ENCODE measurements around the gene IL1RAPL1.

IL1RAPL1 gene

DNA sequence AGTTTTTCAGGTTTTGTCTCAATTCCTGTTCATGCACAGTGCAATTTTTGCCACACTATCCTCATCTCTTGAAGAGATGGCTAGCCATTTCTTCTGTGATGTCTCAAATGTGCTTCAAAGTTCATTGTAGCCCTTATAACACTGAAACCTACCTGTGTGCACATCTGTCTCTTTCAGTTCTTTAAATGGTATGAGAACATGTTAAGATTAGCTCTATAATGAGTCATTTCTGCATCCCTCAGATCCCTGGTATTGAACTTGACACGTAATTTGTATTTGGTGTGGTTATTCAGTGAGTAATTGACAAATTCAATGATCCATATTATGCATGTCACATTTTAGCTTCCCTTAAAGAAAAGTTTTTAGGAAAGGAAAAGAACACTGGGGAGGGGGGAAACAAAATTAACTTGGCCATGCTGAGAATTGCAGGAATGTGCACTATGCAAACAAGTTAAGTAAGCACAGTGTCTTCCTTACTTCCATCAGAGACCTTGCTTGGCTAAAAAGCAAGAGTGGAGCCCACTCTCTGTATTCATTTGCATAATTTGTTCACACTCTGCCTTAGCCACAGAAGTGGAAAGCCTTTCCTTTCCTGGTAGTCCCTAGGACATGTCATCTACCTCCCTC, 968.3 kb downstream of the IL1RAPL1 start:
- Histone ChIP-seq H3K4me2 (ENCODE audit: low read depth, low read length, poor library complexity, severe bottlenecking) (no peak overlapping the region), H3K79me2 (ENCODE audit: insufficient read depth, low read length) (no peaks in the 10 kb centered on the region), H3K27me3 (ENCODE audit: insufficient read depth, low read length, poor library complexity, severe bottlenecking) (no peaks in the 10 kb centered on the region), H3K9me3 (ENCODE audit: insufficient read depth, low read depth, low read length) (no peaks in the 10 kb centered on the region), H4K20me1 (ENCODE audit: insufficient read depth, low read length, poor library complexity, severe bottlenecking) (no peaks in the 10 kb centered on the region), H3K36me3 (ENCODE audit: insufficient read depth, low read length) (no peaks in the 10 kb centered on the region), H3K4me3 (ENCODE audit: low read length, poor library complexity, severe bottlenecking) (no peak overlapping the region), H2AFZ (ENCODE audit: low read length) (no peak overlapping the region), H3K9ac (ENCODE audit: low read depth, low read length, poor library complexity, severe bottlenecking) (no peak overlapping the region), H3K4me1 (ENCODE audit: insufficient read depth, low read length, poor library complexity, severe bottlenecking) (no peaks in the 10 kb centered on the region), H3F3A (ENCODE audit: low read depth) (no peaks in the 10 kb centered on the region), H3K9me2 (replicated peaks; ENCODE audit: low read depth, low read length) (no peaks in the 10 kb centered on the region)
- TF ChIP-seq, protein P1, sequence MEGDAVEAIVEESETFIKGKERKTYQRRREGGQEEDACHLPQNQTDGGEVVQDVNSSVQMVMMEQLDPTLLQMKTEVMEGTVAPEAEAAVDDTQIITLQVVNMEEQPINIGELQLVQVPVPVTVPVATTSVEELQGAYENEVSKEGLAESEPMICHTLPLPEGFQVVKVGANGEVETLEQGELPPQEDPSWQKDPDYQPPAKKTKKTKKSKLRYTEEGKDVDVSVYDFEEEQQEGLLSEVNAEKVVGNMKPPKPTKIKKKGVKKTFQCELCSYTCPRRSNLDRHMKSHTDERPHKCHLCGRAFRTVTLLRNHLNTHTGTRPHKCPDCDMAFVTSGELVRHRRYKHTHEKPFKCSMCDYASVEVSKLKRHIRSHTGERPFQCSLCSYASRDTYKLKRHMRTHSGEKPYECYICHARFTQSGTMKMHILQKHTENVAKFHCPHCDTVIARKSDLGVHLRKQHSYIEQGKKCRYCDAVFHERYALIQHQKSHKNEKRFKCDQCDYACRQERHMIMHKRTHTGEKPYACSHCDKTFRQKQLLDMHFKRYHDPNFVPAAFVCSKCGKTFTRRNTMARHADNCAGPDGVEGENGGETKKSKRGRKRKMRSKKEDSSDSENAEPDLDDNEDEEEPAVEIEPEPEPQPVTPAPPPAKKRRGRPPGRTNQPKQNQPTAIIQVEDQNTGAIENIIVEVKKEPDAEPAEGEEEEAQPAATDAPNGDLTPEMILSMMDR (conservative IDR thresholded peaks at IDR 0.05; ENCODE audit: low read length) = no peak
- TF ChIP-seq EZH2phosphoT487 (IDR thresholded peaks at IDR 0.05; ENCODE audit: borderline replicate concordance) = no peak

- Histone ChIP-seq H3F3A (ENCODE audit: low read depth) (no peaks in the 10 kb centered on the region), H2AFZ (ENCODE audit: low read length) (no peak overlapping the region), H3K9me2 (replicated peaks; ENCODE audit: low read depth, low read length) (no peaks in the 10 kb centered on the region), H3K79me2 (ENCODE audit: insufficient read depth, low read length) (no peaks in the 10 kb centered on the region), H3K9ac (ENCODE audit: low read depth, low read length, poor library complexity, severe bottlenecking) (no peak overlapping the region), H3K9me3 (ENCODE audit: insufficient read depth, low read depth, low read length) (no peaks in the 10 kb centered on the region), H3K4me2 (ENCODE audit: low read depth, low read length, poor library complexity, severe bottlenecking) (no peak overlapping the region), H3K4me1 (ENCODE audit: insufficient read depth, low read length, poor library complexity, severe bottlenecking) (no peaks in the 10 kb centered on the region), H3K4me3 (ENCODE audit: low read length, poor library complexity, severe bottlenecking) (no peak overlapping the region), H3K36me3 (ENCODE audit: insufficient read depth, low read length) (no peaks in the 10 kb centered on the region), H4K20me1 (ENCODE audit: insufficient read depth, low read length, poor library complexity, severe bottlenecking) (no peaks in the 10 kb centered on the region), H3K27me3 (ENCODE audit: insufficient read depth, low read length, poor library complexity, severe bottlenecking) (no peaks in the 10 kb centered on the region)
- TF ChIP-seq EZH2phosphoT487 (IDR thresholded peaks at IDR 0.05; ENCODE audit: borderline replicate concordance) = no peak
- TF ChIP-seq, protein P1 (conservative IDR thresholded peaks at IDR 0.05; ENCODE audit: low read length) = no peak
Observed at GRCh38 chrX:29560065-29560464, 972.8 kb downstream of the IL1RAPL1 start.

- H3K4me1 ChIP-seq (ENCODE audit: insufficient read depth, low read length, poor library complexity, severe bottlenecking) = no peaks in the 10 kb centered on the region
- H3K36me3 ChIP-seq (ENCODE audit: insufficient read depth, low read length) = no peaks in the 10 kb centered on the region
- H2AFZ ChIP-seq (ENCODE audit: low read length) = no peak overlapping the region
- H3K4me3 ChIP-seq (ENCODE audit: low read length, poor library complexity, severe bottlenecking) = no peak overlapping the region
- no peaks in the 10 kb centered on the region for H3F3A ChIP-seq (ENCODE audit: low read depth)
- TF ChIP-seq, protein P1 (conservative IDR thresholded peaks at IDR 0.05; ENCODE audit: low read length) = no peak
- no peak for TF ChIP-seq EZH2phosphoT487 (IDR thresholded peaks at IDR 0.05; ENCODE audit: borderline replicate concordance)
- H4K20me1 ChIP-seq (ENCODE audit: insufficient read depth, low read length, poor library complexity, severe bottlenecking) = no peaks in the 10 kb centered on the region
- H3K27me3 ChIP-seq (ENCODE audit: insufficient read depth, low read length, poor library complexity, severe bottlenecking) = no peaks in the 10 kb centered on the region
- H3K4me2 ChIP-seq (ENCODE audit: low read depth, low read length, poor library complexity, severe bottlenecking) = no peak overlapping the region
- H3K79me2 ChIP-seq (ENCODE audit: insufficient read depth, low read length) = no peaks in the 10 kb centered on the region
- no peaks in the 10 kb centered on the region for H3K9me3 ChIP-seq (ENCODE audit: insufficient read depth, low read depth, low read length)
- no peaks in the 10 kb centered on the region for H3K9me2 ChIP-seq (replicated peaks; ENCODE audit: low read depth, low read length)
- no peak overlapping the region for H3K9ac ChIP-seq (ENCODE audit: low read depth, low read length, poor library complexity, severe bottlenecking)
Observed at GRCh38 chrX:29561417-29561816, 974.2 kb downstream of the IL1RAPL1 start.
